ENCODE data around the gene DIS3L2.

The DIS3L2 gene

GRCh38 chr2:231930593-231931281 lies 30.8 kb upstream of the DIS3L2 start:
- DNase-seq (ENCODE audit: extremely low read depth, low read depth): no peak
- TF ChIP-seq CTCF (IDR thresholded peaks at IDR 0.05; ENCODE audit: low read depth, low read length, missing control alignments): no peak
- no peak overlapping the region for H3K4me3 ChIP-seq (replicated peaks; ENCODE audit: low read depth, low read length)

- no peak overlapping the region for H3K4me3 ChIP-seq (replicated peaks; ENCODE audit: low read depth, low read length)
- no peak for DNase-seq (ENCODE audit: extremely low read depth, low read depth)
- TF ChIP-seq CTCF (IDR thresholded peaks at IDR 0.05; ENCODE audit: low read depth, low read length, missing control alignments): no peak
Observed at GRCh38 chr2:231931481-231931915, 30.0 kb upstream of the DIS3L2 start.

DNA sequence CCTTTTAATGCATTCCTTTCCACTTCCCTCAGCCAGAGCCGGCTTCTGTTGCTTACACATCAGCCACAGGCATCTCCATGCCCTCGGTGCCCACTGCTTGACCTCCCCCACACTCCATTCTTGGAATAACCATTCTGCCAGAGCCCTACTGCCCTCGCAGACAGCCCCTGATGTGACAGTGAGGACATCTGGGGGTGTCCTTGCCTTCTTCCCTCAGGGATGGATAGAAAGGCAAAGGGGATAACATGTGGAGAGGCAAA lies 28.9 kb upstream of the DIS3L2 start:
- DNase-seq (ENCODE audit: extremely low read depth, low read depth): no peak
- TF ChIP-seq CTCF (IDR thresholded peaks at IDR 0.05; ENCODE audit: low read depth, low read length, missing control alignments): no peak
- H3K4me3 ChIP-seq (replicated peaks; ENCODE audit: low read depth, low read length): no peak overlapping the region

DNA sequence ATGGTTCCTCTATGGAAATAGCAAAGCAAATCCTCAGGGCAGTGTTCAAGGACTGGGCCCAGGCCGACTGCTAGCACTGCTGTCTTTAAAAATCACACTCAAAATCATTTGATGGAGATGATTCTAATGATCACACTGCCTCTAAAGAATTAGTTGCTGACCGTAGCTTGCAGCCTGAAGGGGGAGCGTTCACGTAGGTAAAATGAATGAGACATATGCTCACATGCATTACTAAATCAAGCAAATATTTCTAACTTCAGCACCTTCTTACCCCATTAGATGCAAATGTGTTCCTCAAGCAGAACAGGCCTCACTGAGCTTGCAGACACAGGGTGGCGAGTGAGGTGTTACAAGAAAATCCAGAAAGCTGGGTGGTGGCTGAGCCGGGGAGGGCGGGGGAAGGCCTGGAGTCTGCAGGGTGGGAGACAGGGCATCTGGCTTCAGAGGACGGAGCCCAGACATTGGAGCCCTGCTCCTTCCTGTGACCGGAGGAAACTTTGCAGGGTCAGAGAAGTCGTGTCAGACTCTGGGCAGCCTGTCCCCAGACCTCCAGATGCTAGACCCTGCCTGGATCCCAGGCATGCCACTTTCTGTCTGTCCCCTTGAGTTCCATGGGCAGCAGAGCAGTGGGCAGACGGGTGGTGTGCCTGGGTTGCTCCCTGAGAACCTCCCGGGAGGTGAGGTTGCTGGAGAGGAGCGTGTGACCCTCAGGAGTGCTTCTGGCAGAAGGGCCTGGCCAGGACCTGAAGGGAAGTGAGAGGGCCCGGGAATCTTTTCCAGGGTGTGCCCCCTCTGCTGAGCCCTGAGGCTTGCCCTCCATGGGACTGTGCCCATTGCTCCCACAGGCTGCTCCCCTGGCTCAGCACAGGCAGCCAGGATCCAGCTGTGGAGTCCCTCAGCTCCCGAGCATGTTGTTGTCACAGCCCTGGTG lies 28.3 kb upstream of the DIS3L2 start:
- DNase-seq (ENCODE audit: extremely low read depth, low read depth): no peak
- H3K4me3 ChIP-seq (replicated peaks; ENCODE audit: low read depth, low read length): no peak overlapping the region
- no peak for TF ChIP-seq CTCF (IDR thresholded peaks at IDR 0.05; ENCODE audit: low read depth, low read length, missing control alignments)

DNA sequence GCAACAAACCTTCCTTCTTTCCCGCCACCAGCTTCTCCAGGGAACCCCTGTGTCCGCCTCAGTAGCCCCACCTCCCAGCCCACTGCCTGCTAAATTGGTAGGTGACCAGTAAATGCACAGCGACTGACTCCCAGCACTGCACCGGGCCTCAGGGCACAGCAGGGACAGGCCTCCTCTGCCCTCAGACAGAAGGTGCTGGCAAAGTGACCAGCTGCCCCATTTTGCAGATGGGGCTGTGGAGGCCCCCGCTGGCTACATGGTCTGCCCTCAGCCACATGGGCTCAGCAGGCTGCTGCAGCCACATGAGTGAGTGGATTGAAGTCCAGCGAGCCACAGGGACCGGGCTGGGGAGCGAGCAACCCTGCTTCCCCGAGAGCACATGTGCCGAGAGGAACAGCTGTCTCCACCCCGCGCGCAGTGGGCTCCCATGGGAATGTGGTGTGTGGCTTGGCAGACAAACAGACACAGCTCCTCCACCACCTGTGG lies 27.6 kb upstream of the DIS3L2 start:
- H3K4me3 ChIP-seq (replicated peaks; ENCODE audit: low read depth, low read length): no peak overlapping the region
- TF ChIP-seq CTCF (IDR thresholded peaks at IDR 0.05; ENCODE audit: low read depth, low read length, missing control alignments): no peak
- no peak for DNase-seq (ENCODE audit: extremely low read depth, low read depth)

- TF ChIP-seq CTCF (IDR thresholded peaks at IDR 0.05; ENCODE audit: low read depth, low read length, missing control alignments): no peak
- H3K4me3 ChIP-seq (replicated peaks; ENCODE audit: low read depth, low read length): no peak overlapping the region
- DNase-seq (ENCODE audit: extremely low read depth, low read depth): no peak
Observed at GRCh38 chr2:231934441-231935206, 26.9 kb upstream of the DIS3L2 start.

All from HFF-Myc (cell line).